Memory B cell (primary cell): Measurements from ENCODE around the gene AHDC1.
A peak's percentile ranks its signal among the peaks of the same experiment; 100 is the strongest.
"Not testable (repeated sequence)": the region's sequence is repeated elsewhere in the genome, so short reads cannot be mapped to it uniquely, and the experiment has no call there.

Experiments used
- ATAC-seq: fragments of 150-1000 bp; cut with Tn5 transposase; 2 replicates; pipeline ENCODE4 v1.10.0; 2021; ENCODE audit warnings: low read depth, mild to moderate bottlenecking, moderate library complexity
- DNase-seq, 2 donors: peaks; one replicate each; pipeline ENCODE4 v3.0.0; 2022; ENCODE audit warnings: low spot score in 2 of 2
- H3K27ac Mint-ChIP-seq: one replicate; pipeline ENCODE4 v1.8.0; 2022; ENCODE audit warnings: mild to moderate bottlenecking, moderate library complexity, mixed read lengths
- H3K27me3 Mint-ChIP-seq: one replicate; pipeline ENCODE4 v1.8.0; 2022; ENCODE audit warnings: mixed read lengths
- H3K36me3 Mint-ChIP-seq: one replicate; pipeline ENCODE4 v1.8.0; 2022; ENCODE audit warnings: mild to moderate bottlenecking, mixed read lengths
- H3K4me1 Mint-ChIP-seq: one replicate; pipeline ENCODE4 v1.8.0; 2022; ENCODE audit warnings: mixed read lengths
- H3K4me3 Mint-ChIP-seq: one replicate; pipeline ENCODE4 v1.8.0; 2022; ENCODE audit warnings: mild to moderate bottlenecking, moderate library complexity, mixed read lengths
- H3K9me3 Mint-ChIP-seq: one replicate; pipeline ENCODE4 v1.8.0; 2022; ENCODE audit warnings: mixed read lengths

The AHDC1 gene

DNA sequence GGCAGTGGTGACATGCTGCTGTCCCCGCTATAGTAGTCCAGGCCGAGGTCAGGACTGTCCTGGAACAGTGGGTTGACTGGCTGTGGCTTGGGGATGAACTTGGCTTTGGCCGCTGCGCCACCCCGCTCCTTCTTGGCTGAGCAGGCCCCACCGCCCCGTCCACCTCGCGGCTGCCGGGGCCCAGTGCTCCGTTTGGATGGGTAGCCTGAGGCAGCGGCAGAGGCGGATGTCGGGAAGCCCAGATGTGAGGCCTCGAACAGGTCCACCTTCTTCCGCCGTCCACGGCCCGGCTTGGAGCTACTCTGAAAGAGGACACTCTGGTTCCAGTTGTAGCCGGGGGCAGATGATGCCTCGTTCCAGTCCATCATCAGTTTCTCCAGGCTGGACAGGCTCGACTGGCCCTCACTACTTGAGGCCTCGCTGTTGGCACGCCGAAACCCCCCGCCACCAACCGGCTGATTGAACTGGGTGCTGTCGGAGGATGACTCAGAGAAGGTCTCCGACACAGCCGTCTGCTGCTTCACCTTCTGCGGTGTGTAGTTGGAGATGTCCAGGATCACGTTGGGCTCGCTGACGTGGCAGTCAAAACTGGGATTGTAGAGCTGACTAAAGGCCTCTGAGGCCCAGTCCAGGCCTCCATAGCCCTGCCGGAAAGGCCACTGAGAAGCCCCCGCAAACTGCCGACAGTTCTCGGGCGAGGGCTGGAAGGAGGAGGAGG lies 55.6 kb downstream of the AHDC1 start:
- Mint-ChIP-seq H3K4me3 (no peak overlapping the region), H3K4me1 (no peaks in the 10 kb centered on the region), H3K27me3 (no peaks in the 10 kb centered on the region), H3K27ac (no peak overlapping the region), H3K36me3 (peaks cover 2% of the 10 kb centered on the region), H3K9me3 (no peaks in the 10 kb centered on the region)
- no peak for DNase-seq
- no peak for ATAC-seq

GRCh38 chr1:27547220-27548116 lies 56.5 kb downstream of the AHDC1 start:
- Mint-ChIP-seq H3K4me3 (no peak overlapping the region), H3K4me1 (peaks cover 3% of the 10 kb centered on the region), H3K27ac (no peak overlapping the region), H3K27me3 (no peaks in the 10 kb centered on the region), H3K36me3 (peaks cover 4% of the 10 kb centered on the region), H3K9me3 (no peaks in the 10 kb centered on the region)
- ATAC-seq, result no peak
- no peak for DNase-seq

- no peaks in the 10 kb centered on the region for H3K27me3 Mint-ChIP-seq
- peaks cover 3% of the 10 kb centered on the region for H3K4me1 Mint-ChIP-seq
- peaks cover 2% of the 10 kb centered on the region for H3K36me3 Mint-ChIP-seq
- no peak for ATAC-seq
- DNase-seq, result no peak
- no peaks in the 10 kb centered on the region for H3K9me3 Mint-ChIP-seq
- no peak overlapping the region for H3K4me3 Mint-ChIP-seq
- no peak overlapping the region for H3K27ac Mint-ChIP-seq
These were observed 58.1 kb downstream of the AHDC1 start for GRCh38 chr1:27545876-27546275.

GRCh38 chr1:27545271-27545670 lies 58.7 kb downstream of the AHDC1 start:
- peaks cover 8% of the 10 kb centered on the region for H3K4me1 Mint-ChIP-seq
- ATAC-seq (no peak), DNase-seq (no peak)
- H3K36me3 Mint-ChIP-seq, result peaks cover 3% of the 10 kb centered on the region
- H3K4me3 Mint-ChIP-seq, result no peak overlapping the region
- no peaks in the 10 kb centered on the region for H3K27me3 Mint-ChIP-seq
- H3K27ac Mint-ChIP-seq, result no peak overlapping the region
- H3K9me3 Mint-ChIP-seq, result no peaks in the 10 kb centered on the region

DNA sequence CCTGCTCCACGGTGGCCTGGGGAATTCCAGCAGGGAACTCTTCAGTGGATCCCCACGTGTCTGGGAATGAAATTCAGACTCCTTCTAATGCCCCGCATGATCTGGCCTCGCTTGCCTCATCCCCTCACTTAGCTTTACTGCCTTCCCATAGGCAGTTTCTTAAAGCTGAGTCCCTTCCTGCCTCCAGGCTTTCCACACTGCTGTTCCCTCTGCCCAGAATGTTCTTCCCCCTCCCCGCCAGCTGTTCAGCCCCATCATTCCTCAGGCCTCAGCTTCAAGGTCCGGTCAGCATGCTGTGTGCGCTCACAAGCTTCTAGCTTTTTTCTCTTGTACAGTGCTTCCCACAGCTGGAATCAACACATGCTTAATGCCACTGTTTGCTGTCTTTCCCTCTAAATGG lies 59.1 kb downstream of the AHDC1 start:
- H3K36me3 Mint-ChIP-seq, result peaks cover 3% of the 10 kb centered on the region
- no peak overlapping the region for H3K27ac Mint-ChIP-seq
- no peak overlapping the region for H3K4me3 Mint-ChIP-seq
- ATAC-seq (no peak), DNase-seq (no peak)
- H3K4me1 Mint-ChIP-seq, result peaks cover 8% of the 10 kb centered on the region
- no peaks in the 10 kb centered on the region for H3K9me3 Mint-ChIP-seq
- H3K27me3 Mint-ChIP-seq, result no peaks in the 10 kb centered on the region

DNA sequence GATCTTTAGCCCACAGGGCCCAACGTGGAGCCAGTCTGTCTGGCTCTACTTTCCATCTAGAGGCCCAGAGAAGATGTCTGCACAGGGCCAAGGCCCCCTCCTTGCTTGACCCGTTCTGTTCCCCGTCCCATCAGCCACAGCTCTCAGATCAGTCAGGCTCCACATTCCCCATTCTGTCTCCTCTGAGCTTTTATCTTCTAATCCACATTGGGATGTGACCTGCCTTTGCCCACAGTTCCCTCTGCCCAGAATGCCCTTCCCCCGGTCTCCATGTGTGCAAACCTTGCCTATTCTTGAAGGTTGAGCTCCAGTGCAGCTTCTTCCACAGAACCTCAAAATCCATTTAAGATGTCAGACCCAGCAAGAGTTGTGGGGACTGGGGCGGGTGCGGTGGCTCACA lies 60.7 kb downstream of the AHDC1 start:
- ATAC-seq, result no peak
- H3K27me3 Mint-ChIP-seq, result no peaks in the 10 kb centered on the region
- H3K4me1 Mint-ChIP-seq, result peaks cover 10% of the 10 kb centered on the region
- H3K9me3 Mint-ChIP-seq, result no peaks in the 10 kb centered on the region
- H3K36me3 Mint-ChIP-seq, result peaks cover 5% of the 10 kb centered on the region
- H3K4me3 Mint-ChIP-seq, result no peak overlapping the region
- DNase-seq, result no peak
- H3K27ac Mint-ChIP-seq, result peak overlapping the region; percentile 81

DNA sequence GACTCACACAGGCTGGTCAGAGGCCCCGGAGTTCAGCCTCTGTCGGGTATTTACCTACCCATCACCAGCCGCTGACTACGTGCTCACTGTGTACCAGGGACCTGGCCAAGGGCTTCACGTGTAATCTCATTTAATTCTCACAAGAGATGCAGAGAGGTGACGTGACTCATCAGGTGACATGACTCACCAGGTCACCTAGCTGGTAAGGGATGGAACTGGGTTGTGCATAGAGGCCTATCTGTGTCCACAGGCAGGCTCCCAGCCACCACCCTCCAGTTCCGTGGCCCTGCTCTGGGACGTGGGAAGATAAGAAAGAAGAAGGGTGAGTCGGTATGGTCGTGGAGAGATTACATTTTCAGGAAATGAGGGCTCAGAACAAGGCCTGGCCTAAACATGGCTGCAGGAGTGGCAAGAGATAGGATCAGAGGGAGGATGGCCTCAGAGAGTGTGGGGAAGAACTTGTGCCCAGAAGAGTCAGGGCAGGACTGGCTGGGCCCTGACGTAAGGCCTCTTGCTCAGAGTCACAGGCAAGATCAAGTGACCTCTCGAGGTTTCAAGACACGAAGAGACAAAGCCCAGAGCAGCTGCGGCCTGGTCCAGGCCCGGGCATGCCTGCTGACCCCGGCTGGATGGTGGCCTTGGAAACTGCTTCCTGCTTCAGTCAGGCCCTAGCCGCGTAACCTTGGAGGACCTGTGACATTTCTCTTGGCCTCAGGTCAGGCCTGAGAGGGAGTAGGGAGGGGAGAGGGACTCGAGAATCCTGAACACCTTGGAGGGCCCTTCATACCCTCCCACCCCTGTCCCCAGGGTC lies 61.3 kb downstream of the AHDC1 start:
- ATAC-seq (no peak), DNase-seq (no peak)
- peak overlapping the region; percentile 41 for H3K27ac Mint-ChIP-seq
- H3K27me3 Mint-ChIP-seq, result no peaks in the 10 kb centered on the region
- peaks cover 5% of the 10 kb centered on the region for H3K36me3 Mint-ChIP-seq
- H3K4me3 Mint-ChIP-seq, result no peak overlapping the region
- H3K4me1 Mint-ChIP-seq, result peaks cover 10% of the 10 kb centered on the region
- no peaks in the 10 kb centered on the region for H3K9me3 Mint-ChIP-seq

- DNase-seq (no peak), ATAC-seq (no peak)
- Mint-ChIP-seq H3K27me3 (no peaks in the 10 kb centered on the region), H3K27ac (no peak overlapping the region), H3K4me3 (no peak overlapping the region), H3K36me3 (peaks cover 5% of the 10 kb centered on the region), H3K4me1 (peaks cover 10% of the 10 kb centered on the region), H3K9me3 (no peaks in the 10 kb centered on the region)
These were observed 63.8 kb downstream of the AHDC1 start for GRCh38 chr1:27539901-27540861.

DNA sequence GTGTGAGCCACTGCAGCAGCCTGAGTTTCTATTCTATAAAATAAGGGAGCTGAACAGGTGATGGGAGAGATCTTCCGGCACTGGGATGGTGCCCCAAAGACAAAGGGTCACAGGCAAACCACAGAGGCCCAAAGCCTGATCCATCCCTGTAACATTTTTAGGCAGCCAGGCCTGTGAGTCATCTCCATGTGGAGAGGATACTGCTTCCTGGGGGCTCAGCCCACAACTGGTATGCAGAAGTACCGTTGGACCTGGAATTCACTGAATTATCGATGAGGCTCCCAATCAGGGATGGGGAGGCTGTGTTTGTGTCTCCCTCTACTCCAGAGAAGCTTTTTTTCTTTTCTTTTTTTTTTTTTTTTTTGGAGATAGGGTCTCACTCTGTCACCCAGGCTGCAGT lies 65.2 kb downstream of the AHDC1 start:
- DNase-seq (no peak), ATAC-seq (no peak)
- no peaks in the 10 kb centered on the region for H3K9me3 Mint-ChIP-seq
- H3K27ac Mint-ChIP-seq, result no peak overlapping the region
- H3K27me3 Mint-ChIP-seq, result no peaks in the 10 kb centered on the region
- H3K36me3 Mint-ChIP-seq, result peaks cover 5% of the 10 kb centered on the region
- no peak overlapping the region for H3K4me3 Mint-ChIP-seq
- H3K4me1 Mint-ChIP-seq, result peaks cover 10% of the 10 kb centered on the region

- not testable (repeated sequence) for H3K27ac Mint-ChIP-seq, H3K9me3 Mint-ChIP-seq, H3K36me3 Mint-ChIP-seq, DNase-seq, H3K4me3 Mint-ChIP-seq, H3K27me3 Mint-ChIP-seq, ATAC-seq
- H3K4me1 Mint-ChIP-seq, result peaks cover 10% of the 10 kb centered on the region
These were observed 65.7 kb downstream of the AHDC1 start for GRCh38 chr1:27538305-27538676.

DNA sequence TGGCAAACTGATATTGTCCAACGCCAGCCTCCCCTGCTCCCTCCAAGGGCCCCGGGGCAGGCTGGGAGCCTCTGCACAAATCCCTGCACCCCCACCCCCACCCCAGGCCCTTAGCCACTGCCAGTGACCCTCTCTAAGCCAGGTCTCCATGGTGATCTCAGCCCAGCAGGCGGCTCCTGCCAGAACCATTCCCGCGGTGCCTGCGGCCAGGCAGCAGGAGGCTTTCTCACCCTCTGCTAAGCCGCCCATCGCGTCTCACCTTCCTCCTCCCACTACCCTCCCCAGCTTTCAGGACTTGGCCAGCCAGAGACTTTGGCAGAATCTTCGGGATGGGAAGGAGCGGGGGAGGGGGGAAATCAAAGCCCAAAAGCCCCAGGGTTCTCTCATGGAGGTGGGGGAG lies 67.2 kb downstream of the AHDC1 start:
- H3K4me1 Mint-ChIP-seq, result peaks cover 11% of the 10 kb centered on the region
- DNase-seq, result no peak
- no peak overlapping the region for H3K27ac Mint-ChIP-seq
- H3K4me3 Mint-ChIP-seq, result no peak overlapping the region
- ATAC-seq, result no peak
- peaks cover 8% of the 10 kb centered on the region for H3K36me3 Mint-ChIP-seq
- no peaks in the 10 kb centered on the region for H3K9me3 Mint-ChIP-seq
- H3K27me3 Mint-ChIP-seq, result no peaks in the 10 kb centered on the region

GRCh38 chr1:27536010-27536757 lies 67.8 kb downstream of the AHDC1 start:
- Mint-ChIP-seq H3K36me3 (peaks cover 8% of the 10 kb centered on the region), H3K27ac (no peak overlapping the region), H3K9me3 (no peaks in the 10 kb centered on the region), H3K4me3 (no peak overlapping the region), H3K27me3 (no peaks in the 10 kb centered on the region), H3K4me1 (peaks cover 11% of the 10 kb centered on the region)
- ATAC-seq (no peak), DNase-seq (no peak)

- Mint-ChIP-seq H3K4me3 (no peak overlapping the region), H3K27me3 (no peaks in the 10 kb centered on the region), H3K4me1 (peaks cover 8% of the 10 kb centered on the region), H3K36me3 (peaks cover 6% of the 10 kb centered on the region), H3K9me3 (no peaks in the 10 kb centered on the region), H3K27ac (peak overlapping the region; percentile 46)
- DNase-seq, result no peak
- ATAC-seq, result no peak
These were observed 68.6 kb downstream of the AHDC1 start for GRCh38 chr1:27535386-27535785.
